Loucy (cell line): ENCODE measurements around the gene S100A13.

Experiments
- CTCF ChIP-seq: fragments of 200-600 bp; sonication (generic); conservative IDR thresholded peaks from 2 replicates; pipeline ENCODE4 v1.5.1; 2014; ENCODE audit warnings: mild to moderate bottlenecking, antibody characterized with exemption, low read length
- EZH2phosphoT487 ChIP-seq: fragments of 200-600 bp; IDR thresholded peaks from 2 replicates; pipeline ENCODE4 v1.6.1; 2018; ENCODE audit warnings: antibody characterized with exemption, mild to moderate bottlenecking, moderate library complexity, borderline replicate concordance

GRCh38 chr1:153607381-153607780 is 19.9 kb downstream of the S100A13 start:
- TF ChIP-seq CTCF, result no peak
- no peak for TF ChIP-seq EZH2phosphoT487
